Right lobe of liver (tissue), 6 donors: ENCODE measurements around the gene FUT6. TPM values are rescaled to one million over a fixed set of nuclear protein-coding genes. Genes with fewer than 3 reads are reported as not detected.

Experiments used
- ATAC-seq, 4 donors: fragments of 200-7000 bp; cut with Tn5 transposase; one replicate each; pipeline ENCODE4 v1.9.1; 2020; ENCODE audit warnings: mild to moderate bottlenecking in 4 of 4, moderate library complexity in 4 of 4
- DNase-seq, 3 donors: peaks; one replicate each; pipeline ENCODE4 v3.0.0-alpha.2; 2020
- H3K27ac ChIP-seq, 3 donors: fragments of 200-600 bp; one replicate each; pipeline ENCODE4 v1.8.0; 2022
- H3K27me3 ChIP-seq, 2 donors: fragments of 200-600 bp; one replicate each; pipeline ENCODE4 v1.8.0; 2022
- H3K36me3 ChIP-seq, 4 donors: fragments of 200-600 bp; sonication (generic) in 1 of 4; one replicate each; pipeline versions ENCODE4 v1.5.1 to v1.8.0; 2017 to 2022; ENCODE audit warnings: control low read depth in 1 of 4
- H3K4me1 ChIP-seq, 4 donors: fragments of 200-600 bp; sonication (generic) in 1 of 4; one replicate each; pipeline versions ENCODE4 v1.5.1 to v1.8.0; 2017 to 2022; ENCODE audit warnings: control low read depth in 1 of 4
- H3K4me3 ChIP-seq, 3 donors: fragments of 200-600 bp; one replicate each; pipeline ENCODE4 v1.8.0; 2022
- H3K9me3 ChIP-seq, 4 donors: fragments of 200-600 bp; sonication (generic) in 1 of 4; one replicate each; pipeline versions ENCODE4 v1.5.1 to v1.8.0; 2017 to 2022; ENCODE audit warnings: control low read depth in 1 of 4
- POLR2A ChIP-seq: fragments of 450-650 bp; IDR thresholded peaks from one replicate; pipeline ENCODE4 v1.6.1; 2017; ENCODE audit warnings: antibody characterized with exemption, mild to moderate bottlenecking
- WGBS: methylation state at CpG from one replicate; pipeline ENCODE4 v1.1.6; 2018; ENCODE audit warnings: low coverage, low lambda C conversion rate; ENCODE audit not compliant: insufficient coverage; ENCODE audit errors: missing lambda C conversion rate; 5-methylcytosine and 5-hydroxymethylcytosine counted together
- intact Hi-C, 2 donors: fragments of 100-400 bp; cut with DNase I; formaldehyde crosslinking; loops; one replicate each; pipeline versions ENCODE4 v1.11.2 to v1.14.1; 2022
- total RNA-seq, 6 experiments: library from RNA; depleted of rRNA in 2 of 6; stranded (reverse); fragments of >200 nt in 2 of 6; fragmentation: NEBNext Ultra II Directional in 3 of 6; extraction: Animal tissue kit (Norgen Biotek cat#: 25700) in 3 of 6; gene quantifications; one replicate each; pipeline versions ENCODE4 v1.1.0 to v1.2.4, GENCODE V29; 2016 to 2023
- TF ChIP-seq, protein P1 (sequence below), 4 donors: fragments of 200-600 bp in 3 of 4; fragments of 450-650 bp in 1 of 4; IDR thresholded peaks; one replicate each; pipeline versions ENCODE4 v1.5.1 to v1.8.0; 2016 to 2022; ENCODE audit warnings: antibody characterized with exemption in 4 of 4, mild to moderate bottlenecking in 2 of 4
- donor health status: DM: no; HTN: yes; CAD: no.
- donor health status: DM: no; HTN: no; CAD: no.
- donor health status: DM: no; HTN: no; CAD: no.
- donor health status: DM: no; HTN: yes; CAD: no.
- donor health status: DM: no; HTN: yes; CAD: no.

Gene FUT6
- total RNA-seq, 6 experiments from 2014 or later: 2.3 to 28.1 (median 9.7) TPM

DNA sequence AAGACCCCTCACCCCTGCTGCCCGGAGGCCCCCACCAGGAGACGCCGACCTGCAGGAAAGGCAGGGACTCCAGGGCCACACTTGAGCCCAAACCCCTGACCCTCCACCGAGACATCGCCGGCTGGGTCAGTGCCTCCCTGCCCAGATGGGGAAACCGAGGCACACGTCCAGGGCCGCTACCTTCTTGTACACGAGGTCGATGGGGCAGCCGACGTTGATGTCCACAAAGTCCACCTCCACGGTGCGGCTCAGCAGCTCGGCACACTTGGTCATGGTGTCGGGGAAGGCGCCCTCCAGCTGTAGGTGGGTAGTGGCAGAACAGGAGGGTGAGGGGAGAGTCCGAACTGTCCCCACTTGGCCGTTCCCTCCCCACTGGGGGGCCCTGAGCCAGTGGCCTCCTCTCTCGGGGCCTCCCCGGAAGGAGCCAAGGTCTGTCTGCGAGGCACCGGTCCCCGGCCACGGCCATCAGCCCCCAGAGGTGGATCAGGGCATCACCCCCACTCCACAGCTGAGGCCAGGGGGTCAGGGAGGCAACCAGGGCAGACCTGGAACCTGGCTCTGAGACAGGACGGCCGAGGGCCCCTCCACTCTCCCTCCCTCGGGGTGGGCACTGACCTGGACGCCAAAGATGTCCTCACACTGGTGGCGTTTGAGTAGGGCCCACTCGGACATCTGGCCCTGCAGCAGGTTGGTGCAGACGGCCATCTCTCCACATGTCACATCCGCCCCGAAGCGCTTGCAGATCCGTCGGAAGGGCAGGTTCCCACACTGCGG, 51.9 kb downstream of the FUT6 start:
- no CpG with 5 or more reads among the region's 39 CpGs for WGBS
- H3K36me3 ChIP-seq: peaks cover 0 to 48% (median 29%) of the 10 kb centered on the region in 4 donors
- TF ChIP-seq, protein P1, sequence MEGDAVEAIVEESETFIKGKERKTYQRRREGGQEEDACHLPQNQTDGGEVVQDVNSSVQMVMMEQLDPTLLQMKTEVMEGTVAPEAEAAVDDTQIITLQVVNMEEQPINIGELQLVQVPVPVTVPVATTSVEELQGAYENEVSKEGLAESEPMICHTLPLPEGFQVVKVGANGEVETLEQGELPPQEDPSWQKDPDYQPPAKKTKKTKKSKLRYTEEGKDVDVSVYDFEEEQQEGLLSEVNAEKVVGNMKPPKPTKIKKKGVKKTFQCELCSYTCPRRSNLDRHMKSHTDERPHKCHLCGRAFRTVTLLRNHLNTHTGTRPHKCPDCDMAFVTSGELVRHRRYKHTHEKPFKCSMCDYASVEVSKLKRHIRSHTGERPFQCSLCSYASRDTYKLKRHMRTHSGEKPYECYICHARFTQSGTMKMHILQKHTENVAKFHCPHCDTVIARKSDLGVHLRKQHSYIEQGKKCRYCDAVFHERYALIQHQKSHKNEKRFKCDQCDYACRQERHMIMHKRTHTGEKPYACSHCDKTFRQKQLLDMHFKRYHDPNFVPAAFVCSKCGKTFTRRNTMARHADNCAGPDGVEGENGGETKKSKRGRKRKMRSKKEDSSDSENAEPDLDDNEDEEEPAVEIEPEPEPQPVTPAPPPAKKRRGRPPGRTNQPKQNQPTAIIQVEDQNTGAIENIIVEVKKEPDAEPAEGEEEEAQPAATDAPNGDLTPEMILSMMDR (IDR thresholded peaks at IDR 0.05): no peak
- H3K27me3 ChIP-seq: no peaks in the 10 kb centered on the region
- no peaks in the 10 kb centered on the region for H3K9me3 ChIP-seq
- no peak overlapping the region for H3K4me3 ChIP-seq
- intact Hi-C loops: no loop called here
- no peak overlapping the region for H3K27ac ChIP-seq
- ATAC-seq (no peak), DNase-seq (no peak)
- peaks cover 0 to 3% (median 0%) of the 10 kb centered on the region in 4 donors for H3K4me1 ChIP-seq

DNA sequence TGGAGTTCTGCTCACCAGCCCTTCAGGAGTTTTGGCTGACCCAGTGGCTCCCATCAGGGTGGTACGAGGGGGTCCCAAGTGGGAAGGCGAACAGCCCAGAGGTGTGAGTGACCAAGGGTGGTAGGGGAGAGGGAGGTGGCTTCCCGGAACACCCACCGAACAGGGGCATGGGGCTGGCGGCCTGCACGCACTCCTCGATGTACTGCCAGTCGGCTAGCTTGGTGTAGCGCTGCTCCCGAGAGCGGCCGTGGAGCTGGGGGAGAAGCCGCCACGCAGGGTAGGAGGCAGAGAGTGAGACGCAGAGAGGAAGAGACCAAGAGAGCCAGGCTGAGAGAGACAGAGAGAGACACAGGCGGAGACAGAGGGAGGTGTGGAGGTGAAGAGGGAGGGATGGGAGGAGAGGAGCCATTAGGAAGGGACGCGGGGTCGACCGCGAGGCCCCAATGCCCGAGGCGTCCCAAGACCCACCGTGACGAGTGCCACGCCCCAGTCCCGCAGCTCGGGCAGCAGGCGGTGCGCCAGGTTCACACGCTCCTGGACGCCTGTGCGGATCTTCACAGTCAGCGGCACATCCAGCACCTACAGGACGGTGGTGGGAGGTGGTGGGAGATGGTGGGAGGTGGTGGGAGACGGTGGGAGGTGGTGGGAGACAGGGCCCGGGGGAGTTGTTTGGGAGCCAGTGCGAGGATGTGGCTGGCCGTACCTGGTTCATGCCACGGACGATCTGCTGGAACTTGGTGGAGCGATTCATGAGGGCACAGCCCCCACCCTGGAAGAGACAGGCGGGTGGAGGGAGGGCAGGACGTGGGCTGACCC, 52.7 kb downstream of the FUT6 start:
- WGBS: 86% methylated on average over 26 of the region's 44 CpGs
- peaks cover 0 to 48% (median 29%) of the 10 kb centered on the region in 4 donors for H3K36me3 ChIP-seq
- ATAC-seq: no peak

DNA sequence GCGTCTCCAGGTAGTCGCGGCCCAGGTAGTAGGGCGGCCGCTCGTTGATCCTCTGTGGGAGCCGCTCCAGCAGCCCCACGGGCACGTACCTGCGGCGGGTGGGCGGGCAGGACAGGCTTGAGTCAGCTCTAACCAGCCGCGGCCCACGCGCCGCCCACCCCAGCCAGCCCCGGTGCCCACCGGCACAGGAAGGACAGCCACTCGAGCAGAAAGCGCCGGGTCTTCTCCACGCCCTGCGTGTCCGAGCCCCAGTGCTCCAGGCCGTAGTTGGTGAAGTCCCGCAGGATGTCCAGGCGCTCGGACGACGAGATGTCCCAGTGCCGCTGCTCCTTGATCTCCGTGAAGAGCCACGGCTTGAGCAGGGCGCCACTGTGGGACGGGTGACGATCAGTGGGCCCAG, 54.1 kb downstream of the FUT6 start:
- no peaks in the 10 kb centered on the region for H3K27me3 ChIP-seq
- no peak overlapping the region for H3K4me3 ChIP-seq
- intact Hi-C loops: no loop called here
- no peak overlapping the region for H3K27ac ChIP-seq
- TF ChIP-seq, protein P1 (IDR thresholded peaks at IDR 0.05): no peak
- no peak for TF ChIP-seq POLR2A
- peaks cover 0 to 48% (median 29%) of the 10 kb centered on the region in 4 donors for H3K36me3 ChIP-seq
- DNase-seq: no peak
- no peak for ATAC-seq
- H3K4me1 ChIP-seq: no peaks in the 10 kb centered on the region
- WGBS: no CpG with 5 or more reads among the region's 37 CpGs
- H3K9me3 ChIP-seq: no peaks in the 10 kb centered on the region

More for the DNA sequence above, 52.7 kb downstream of the FUT6 start:
- DNase-seq: no peak
- intact Hi-C loops: no loop called here
- Histone ChIP-seq H3K4me1 (peaks cover 0 to 3% (median 0%) of the 10 kb centered on the region in 4 donors), H3K27me3 (no peaks in the 10 kb centered on the region), H3K9me3 (no peaks in the 10 kb centered on the region), H3K4me3 (no peak overlapping the region), H3K27ac (no peak overlapping the region)
- TF ChIP-seq POLR2A: no peak
- TF ChIP-seq, protein P1 (IDR thresholded peaks at IDR 0.05): no peak

DNA sequence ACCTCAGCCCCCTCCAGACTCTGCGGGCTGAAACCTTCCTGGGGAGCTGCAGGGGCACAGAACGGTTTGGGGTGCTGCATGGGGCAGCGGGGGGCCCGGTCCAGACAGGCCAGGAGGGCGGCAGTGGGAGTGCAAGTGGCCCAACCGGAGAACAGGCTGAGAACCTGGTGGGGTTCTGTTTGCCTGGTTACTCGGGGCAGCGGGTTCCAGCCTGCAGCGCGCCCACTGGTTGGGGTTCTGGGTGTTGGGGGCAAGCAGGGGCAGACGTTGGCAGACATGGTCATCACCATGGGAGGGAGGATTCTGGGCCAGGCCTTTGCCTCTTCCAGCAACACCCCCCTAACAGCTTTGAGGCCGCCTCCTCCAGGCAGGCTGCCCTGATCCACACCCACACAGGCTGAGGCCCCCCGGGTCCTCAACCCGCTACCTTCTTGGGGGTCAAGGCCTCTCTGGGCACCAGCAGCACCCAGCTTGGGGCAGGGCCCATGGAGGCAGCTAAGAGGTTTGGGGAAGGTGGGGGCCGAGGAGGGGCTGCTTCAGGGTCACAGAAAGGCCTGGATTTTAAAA, 54.8 kb downstream of the FUT6 start, which contains the start of gene PRR22:
TSS of gene PRR22 (minus strand) at position 166 of the 567 bp plus-strand sequence. CDS start at position 80, 86 bp downstream.
- ATAC-seq (no peak), DNase-seq (no peak)
- intact Hi-C loops: no loop called here
- Histone ChIP-seq H3K4me1 (no peaks in the 10 kb centered on the region), H3K4me3 (no peak within 1 kb of the TSS), H3K36me3 (peaks cover 0 to 44% (median 27%) of the 10 kb centered on the region in 4 donors), H3K9me3 (no peaks in the 10 kb centered on the region), H3K27ac (no peak within 1 kb of the TSS), H3K27me3 (no peaks in the 10 kb centered on the region)
- no peak for TF ChIP-seq POLR2A
- TF ChIP-seq, protein P1 (IDR thresholded peaks at IDR 0.05): no peak
- WGBS: 100% methylated on average over 1 of the region's 15 CpGs
